B cell (primary cell): ENCODE measurements around the gene COL9A3.

Experiments
- CTCF ChIP-seq: fragments of 200-600 bp; IDR thresholded peaks from one replicate; pipeline ENCODE4 v1.8.0; 2022; ENCODE audit warnings: antibody characterized with exemption, mild to moderate bottlenecking
- EZH2 ChIP-seq: IDR thresholded peaks from 2 replicates; pipeline ENCODE4 v1.6.1; 2012; ENCODE audit warnings: borderline replicate concordance, low read depth, mild to moderate bottlenecking, moderate library complexity, low read length; ENCODE audit not compliant: insufficient read depth, poor library complexity, severe bottlenecking

GRCh38 chr20:62811720-62812119, 5.1 kb upstream of the COL9A3 start:
- no peak for TF ChIP-seq CTCF
- TF ChIP-seq EZH2: no peak
